Fibroblast of villous mesenchyme (primary cell): Measurements from ENCODE around the gene ZBP1. TPM values are rescaled to one million over a fixed set of nuclear protein-coding genes. Genes with fewer than 3 reads are reported as not detected.

Source experiments
- DNase-seq: peaks from one replicate; pipeline ENCODE4 v3.0.0-alpha.2; 2010; ENCODE audit warnings: low read depth
- H3K4me3 ChIP-seq: 2 replicates; pipeline ENCODE4 v1.5.1; 2011; ENCODE audit warnings: low read depth, mild to moderate bottlenecking, low read length
- CTCF ChIP-seq: IDR thresholded peaks from 2 replicates; pipeline ENCODE4 v1.5.1; 2012; ENCODE audit warnings: low read depth, mild to moderate bottlenecking, low read length; ENCODE audit not compliant: insufficient read depth
- total RNA-seq: library from RNA; depleted of rRNA; stranded (reverse); fragments of >200 nt; gene quantifications from 2 replicates; pipeline ENCODE4 v1.2.3, GENCODE V29; 2012

ZBP1 gene
- total RNA-seq, 1 donor = not detected

DNA sequence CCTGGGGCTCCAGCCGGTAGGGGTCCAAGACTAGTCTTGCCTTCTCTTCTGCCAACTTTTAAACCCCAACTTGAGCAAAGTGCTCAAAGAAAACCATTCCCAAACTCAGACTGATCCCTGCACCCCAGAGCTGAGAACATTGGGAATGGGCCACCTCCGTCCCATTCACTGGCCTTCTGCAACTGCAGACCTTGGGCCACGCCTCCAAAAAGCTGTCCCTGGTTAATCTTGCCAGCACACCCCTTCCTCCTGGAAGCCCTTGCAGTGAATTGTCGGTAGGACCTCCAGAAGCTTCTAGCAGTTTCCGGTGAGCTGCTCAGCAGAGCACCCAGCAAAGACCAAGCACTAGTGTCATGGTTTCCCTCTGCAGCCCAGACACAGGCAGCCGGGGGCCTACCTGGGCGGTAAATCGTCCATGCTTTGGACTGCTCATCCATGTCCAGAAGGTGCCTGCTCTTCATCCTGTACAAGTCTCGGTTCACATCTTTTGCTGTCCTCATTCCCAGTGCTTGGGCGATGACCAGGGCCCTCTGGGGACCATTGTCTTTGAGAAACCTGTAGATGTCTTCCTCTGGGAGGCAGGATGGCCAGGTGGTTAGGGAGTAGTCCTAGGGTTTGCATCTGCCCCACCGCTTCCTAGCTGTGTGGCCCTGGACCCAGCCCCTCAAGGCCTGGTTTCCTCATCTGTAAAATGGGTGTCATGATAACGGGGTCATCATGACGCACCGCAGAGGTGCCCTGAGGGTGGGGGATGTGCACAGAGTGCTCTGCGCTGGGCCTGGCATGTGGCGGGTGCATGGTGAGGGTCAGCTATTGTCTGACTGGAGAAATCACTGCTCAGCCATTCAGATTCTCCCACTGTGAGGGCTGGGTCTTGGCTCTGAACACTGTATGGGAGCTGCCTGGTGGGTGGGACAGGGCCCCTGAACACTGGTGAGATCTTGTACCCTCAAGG is 5.5 kb downstream of the ZBP1 start:
- TF ChIP-seq CTCF = no peak
- no peak for DNase-seq
- no peak overlapping the region for H3K4me3 ChIP-seq

DNA sequence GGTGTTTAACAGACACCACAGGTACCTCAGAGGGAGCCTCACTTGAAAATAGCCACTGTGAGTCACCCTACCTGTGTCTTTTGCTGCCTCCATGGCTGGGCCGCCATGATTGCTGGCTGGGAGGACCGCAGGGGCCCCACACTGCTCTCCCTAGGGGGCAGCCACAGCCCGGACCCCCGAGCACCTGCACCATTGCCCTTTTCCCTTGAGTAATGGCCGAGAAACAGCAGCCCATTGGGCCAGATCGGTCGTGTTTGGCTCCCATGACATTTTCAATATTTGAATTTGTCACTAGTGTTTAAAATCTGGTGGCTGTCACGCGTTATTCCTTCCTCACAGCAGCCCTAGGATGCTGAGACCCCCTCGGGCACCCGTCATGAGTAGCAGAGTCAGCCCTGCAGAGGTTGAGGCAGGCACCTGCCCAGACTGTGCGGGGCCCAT is 6.7 kb downstream of the ZBP1 start:
- no peak for DNase-seq
- no peak for TF ChIP-seq CTCF
- H3K4me3 ChIP-seq = no peak overlapping the region

GRCh38 chr20:57612916-57613315 is 7.3 kb downstream of the ZBP1 start:
- no peak for DNase-seq
- TF ChIP-seq CTCF = no peak
- no peak overlapping the region for H3K4me3 ChIP-seq

DNA sequence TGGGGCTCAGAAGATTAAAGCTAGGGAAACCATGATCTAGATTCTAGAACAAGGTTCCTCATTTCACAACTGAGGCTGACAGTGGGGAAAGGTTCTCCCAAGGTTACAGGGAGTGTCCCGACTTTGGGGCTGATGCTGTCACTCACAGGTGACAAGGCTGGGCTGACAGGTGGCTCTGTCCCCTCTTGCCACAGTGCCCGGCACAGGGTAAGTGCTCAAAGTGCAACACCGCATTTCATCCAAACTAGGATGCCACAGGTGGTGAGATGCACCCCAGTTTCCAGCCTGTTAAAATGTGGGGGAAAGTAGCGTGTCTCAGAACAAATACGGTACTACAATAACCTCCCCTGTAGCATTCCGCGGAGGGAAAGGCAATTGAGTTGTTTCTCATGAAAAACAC is 7.8 kb downstream of the ZBP1 start:
- H3K4me3 ChIP-seq = no peak overlapping the region
- no peak for TF ChIP-seq CTCF
- no peak for DNase-seq

DNA sequence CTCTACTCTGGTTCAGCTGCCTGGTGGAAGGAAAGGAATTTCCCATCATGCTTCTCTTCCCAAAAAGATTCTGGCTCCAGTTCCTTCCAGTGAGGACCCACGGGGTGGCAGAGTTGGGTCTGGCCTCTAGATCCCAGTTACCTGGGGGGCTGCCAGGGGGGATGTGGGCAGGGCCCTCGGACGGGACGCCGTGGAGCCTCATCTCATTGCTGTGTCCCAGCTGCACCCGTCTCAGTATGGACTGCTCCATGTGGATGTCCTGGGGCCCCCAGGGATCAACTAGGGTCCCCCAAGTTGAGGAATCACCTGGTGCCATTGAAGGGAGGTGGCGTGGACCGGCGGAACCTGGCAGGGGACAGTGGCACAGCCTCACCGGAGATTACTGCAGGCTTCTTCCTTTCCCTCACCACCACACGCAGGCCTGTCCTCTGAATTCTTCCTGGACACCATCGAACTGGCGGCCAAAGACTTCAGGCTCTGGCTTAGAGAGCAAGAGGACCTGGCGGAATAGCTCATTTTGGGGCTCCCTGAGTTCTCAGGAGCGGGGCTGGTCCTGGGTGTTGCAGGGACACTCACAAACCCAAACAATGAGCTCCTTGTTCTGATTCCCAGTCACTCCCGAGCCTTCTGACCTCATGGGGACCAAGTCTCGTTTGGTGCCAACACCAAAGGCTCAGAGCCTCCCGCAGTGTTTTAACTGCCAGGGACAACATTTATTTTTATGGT is 8.5 kb downstream of the ZBP1 start:
- TF ChIP-seq CTCF = no peak
- no peak for DNase-seq
- no peak overlapping the region for H3K4me3 ChIP-seq

GRCh38 chr20:57610261-57610952 is 9.8 kb downstream of the ZBP1 start:
- TF ChIP-seq CTCF = no peak
- no peak overlapping the region for H3K4me3 ChIP-seq
- DNase-seq = no peak
